OCI-LY3 (cell line): ENCODE results near the gene RETREG1.

Experiments
- H2AFZ ChIP-seq: fragments of 200-600, 300-600 bp; shearing (Covaris generic); 2 replicates; pipeline ENCODE4 v1.6.0; 2014; ENCODE audit warnings: antibody characterized with exemption, low read depth, low read length
- H3K27ac ChIP-seq: fragments of 200-600, 300-600 bp; sonication (generic); 2 replicates; pipeline ENCODE4 v1.5.1; 2014; ENCODE audit warnings: mild to moderate bottlenecking, low read length, moderate library complexity, mixed read lengths
- H3K27me3 ChIP-seq: fragments of 200-600, 300-600 bp; sonication (generic); 2 replicates; pipeline ENCODE4 v1.6.1; 2014; ENCODE audit warnings: low read depth, low read length, mixed read lengths
- H3K36me3 ChIP-seq: fragments of 200-600, 300-600 bp; sonication (generic); replicated peaks from 2 replicates; pipeline ENCODE3; 2014; ENCODE audit warnings: low read depth, low read length, mixed read lengths
- H3K4me1 ChIP-seq: fragments of 300-600, 200-600 bp; sonication (generic); 2 replicates; pipeline ENCODE4 v1.6.1; 2014; ENCODE audit warnings: low read length, mixed read lengths
- H3K4me2 ChIP-seq: fragments of 200-600, 300-600 bp; sonication (generic); 2 replicates; pipeline ENCODE4 v1.6.1; 2014; ENCODE audit warnings: low read length, mixed read lengths
- H3K4me3 ChIP-seq: fragments of 300-600, 200-600 bp; sonication (generic); 2 replicates; pipeline ENCODE4 v1.5.1; 2014; ENCODE audit warnings: antibody characterized with exemption, mild to moderate bottlenecking, low read length, moderate library complexity
- H3K79me2 ChIP-seq: fragments of 300-600, 200-600 bp; shearing (Covaris generic); 2 replicates; pipeline ENCODE4 v1.6.1; 2014; ENCODE audit warnings: mild to moderate bottlenecking, low read length, mixed read lengths
- H3K9ac ChIP-seq: fragments of 300-600, 200-600 bp; shearing (Covaris generic); 2 replicates; pipeline ENCODE4 v1.6.0; 2014; ENCODE audit warnings: mild to moderate bottlenecking, low read length, moderate library complexity
- H3K9me3 ChIP-seq: fragments of 200-600, 300-600 bp; shearing (Covaris generic); 2 replicates; pipeline ENCODE4 v1.6.1; 2014; ENCODE audit warnings: low read length, mixed read lengths; ENCODE audit not compliant: insufficient read depth
- H4K20me1 ChIP-seq: fragments of 200-600, 300-600 bp; sonication (generic); 2 replicates; pipeline ENCODE4 v1.6.1; 2016; ENCODE audit warnings: low read length, mixed read lengths; ENCODE audit not compliant: insufficient read depth
- EZH2phosphoT487 ChIP-seq: fragments of 200-600 bp; shearing (Covaris generic); IDR thresholded peaks from 2 replicates; pipeline ENCODE4 v1.6.1; 2018; ENCODE audit warnings: antibody characterized with exemption, mixed run types, low read depth
- TF ChIP-seq, protein P1 (sequence below): fragments of 200-600, 300-600 bp; sonication (generic); IDR thresholded peaks from 2 replicates; pipeline ENCODE4 v1.5.1; 2014; ENCODE audit warnings: antibody characterized with exemption, low read length, low read depth

RETREG1 gene

GRCh38 chr5:16465544-16466432, 151.0 kb downstream of the RETREG1 start, which contains the start of gene ZNF622:
Gene ZNF622 (minus strand): TSS chr5:16465800. CDS start chr5:16465665, 135 bp downstream.
- H2AFZ ChIP-seq: peak within 1 kb of the TSS; percentile 52; the same call in 1 of the 2 replicates
- H3K4me3 ChIP-seq: peak within 1 kb of the TSS; percentile 100
- H3K36me3 ChIP-seq: peaks cover 12% of the 10 kb centered on the region
- peaks cover 11% of the 10 kb centered on the region; the same call in 1 of the 2 replicates for H4K20me1 ChIP-seq
- peak within 1 kb of the TSS; percentile 97 for H3K4me2 ChIP-seq
- H3K4me1 ChIP-seq: peaks cover 32% of the 10 kb centered on the region
- H3K27me3 ChIP-seq: no peaks in the 10 kb centered on the region
- peaks cover 73% of the 10 kb centered on the region for H3K79me2 ChIP-seq
- H3K9me3 ChIP-seq: no peaks in the 10 kb centered on the region
- H3K9ac ChIP-seq: peak within 1 kb of the TSS; percentile 95
- TF ChIP-seq, protein P1, sequence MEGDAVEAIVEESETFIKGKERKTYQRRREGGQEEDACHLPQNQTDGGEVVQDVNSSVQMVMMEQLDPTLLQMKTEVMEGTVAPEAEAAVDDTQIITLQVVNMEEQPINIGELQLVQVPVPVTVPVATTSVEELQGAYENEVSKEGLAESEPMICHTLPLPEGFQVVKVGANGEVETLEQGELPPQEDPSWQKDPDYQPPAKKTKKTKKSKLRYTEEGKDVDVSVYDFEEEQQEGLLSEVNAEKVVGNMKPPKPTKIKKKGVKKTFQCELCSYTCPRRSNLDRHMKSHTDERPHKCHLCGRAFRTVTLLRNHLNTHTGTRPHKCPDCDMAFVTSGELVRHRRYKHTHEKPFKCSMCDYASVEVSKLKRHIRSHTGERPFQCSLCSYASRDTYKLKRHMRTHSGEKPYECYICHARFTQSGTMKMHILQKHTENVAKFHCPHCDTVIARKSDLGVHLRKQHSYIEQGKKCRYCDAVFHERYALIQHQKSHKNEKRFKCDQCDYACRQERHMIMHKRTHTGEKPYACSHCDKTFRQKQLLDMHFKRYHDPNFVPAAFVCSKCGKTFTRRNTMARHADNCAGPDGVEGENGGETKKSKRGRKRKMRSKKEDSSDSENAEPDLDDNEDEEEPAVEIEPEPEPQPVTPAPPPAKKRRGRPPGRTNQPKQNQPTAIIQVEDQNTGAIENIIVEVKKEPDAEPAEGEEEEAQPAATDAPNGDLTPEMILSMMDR: no peak
- TF ChIP-seq EZH2phosphoT487: no peak
- H3K27ac ChIP-seq: peak within 1 kb of the TSS; percentile 93

DNA sequence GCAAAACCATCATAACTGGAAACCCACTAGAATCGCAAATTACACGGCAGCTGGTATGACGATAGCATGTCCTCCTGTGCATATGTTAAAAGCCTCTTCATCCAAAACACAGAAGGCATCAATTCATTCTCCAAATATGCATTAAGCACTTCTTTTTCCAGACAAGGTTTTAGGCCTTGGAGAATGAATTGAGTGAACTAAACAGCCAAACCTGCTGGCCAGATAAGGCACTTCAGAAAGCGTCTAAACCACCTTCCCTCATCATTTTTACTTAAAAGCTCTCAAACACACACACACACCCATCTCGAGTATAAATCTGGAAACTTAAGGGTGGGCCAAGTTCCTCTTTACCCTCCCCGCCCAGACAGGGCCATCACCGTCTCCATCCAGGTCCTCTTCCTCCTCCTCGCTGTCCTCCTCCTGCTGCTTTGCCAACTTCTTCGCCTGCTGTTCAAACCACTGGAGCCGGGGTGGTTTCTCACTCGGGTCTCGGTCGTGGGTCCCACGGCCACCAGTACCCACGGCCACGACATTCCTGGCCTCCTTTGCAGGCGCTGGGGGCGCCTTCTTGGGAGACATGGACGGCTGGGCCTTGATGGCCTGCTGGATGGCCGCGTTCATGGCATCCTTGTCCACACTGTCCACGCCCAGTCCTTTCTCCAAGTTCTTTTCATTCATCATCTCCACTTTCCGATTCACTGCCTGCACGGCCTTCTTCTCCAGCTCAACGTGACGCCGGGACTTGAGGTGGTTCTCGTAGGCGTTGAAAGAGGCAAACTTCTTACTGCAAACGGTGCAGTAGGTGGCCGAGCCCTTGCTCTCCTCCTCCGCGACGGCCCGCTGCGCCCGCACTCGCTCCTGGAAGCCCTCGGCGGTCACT, 151.9 kb downstream of the RETREG1 start:
- Histone ChIP-seq H3K4me2 (peak overlapping the region; percentile 97), H3K36me3 (peaks cover 20% of the 10 kb centered on the region), H3K9ac (peak overlapping the region; percentile 95), H3K4me3 (peak overlapping the region; percentile 100), H3K4me1 (peaks cover 32% of the 10 kb centered on the region), H2AFZ (0 out of 2 replicates have a peak overlapping the region, but pooled peaks have one; percentile 52), H3K27me3 (no peaks in the 10 kb centered on the region), H3K9me3 (no peaks in the 10 kb centered on the region), H3K79me2 (peaks cover 73% of the 10 kb centered on the region), H3K27ac (peak overlapping the region; percentile 0; the same call in 1 of the 2 replicates), H4K20me1 (peaks cover 11% of the 10 kb centered on the region; the same call in 1 of the 2 replicates)
- TF ChIP-seq EZH2phosphoT487: no peak
- TF ChIP-seq, protein P1: no peak

- Histone ChIP-seq H4K20me1 (peaks cover 11% of the 10 kb centered on the region; the same call in 1 of the 2 replicates), H3K4me1 (peaks cover 32% of the 10 kb centered on the region), H3K9ac (peak overlapping the region; percentile 95), H2AFZ (no peak overlapping the region), H3K4me2 (peak overlapping the region; percentile 97), H3K36me3 (peaks cover 27% of the 10 kb centered on the region), H3K9me3 (no peaks in the 10 kb centered on the region), H3K27ac (no peak overlapping the region), H3K79me2 (peaks cover 67% of the 10 kb centered on the region), H3K4me3 (peak overlapping the region; percentile 100), H3K27me3 (no peaks in the 10 kb centered on the region)
- no peak for TF ChIP-seq EZH2phosphoT487
- TF ChIP-seq, protein P1: no peak
These were observed 152.6 kb downstream of the RETREG1 start for GRCh38 chr5:16464231-16464630.
